Spleen (tissue), 11 donors: Measurements from ENCODE around the gene GTPBP1. TPM values are rescaled to one million over a fixed set of nuclear protein-coding genes. Genes with fewer than 3 reads are reported as not detected.

ENCODE experiments used
- DNase-seq: peaks from one replicate; pipeline ENCODE4 v3.0.0-alpha.2; 2020
- H3K27ac ChIP-seq, 8 donors: fragments of 200-600 bp; sonication (generic) in 7 of 8; 1 replicate in 4 of 8; 2 replicates in 4 of 8; pipeline versions ENCODE4 v1.5.0 to v1.8.0; 2016 to 2021; ENCODE audit warnings: inconsistent platforms in 4 of 8, mild to moderate bottlenecking in 4 of 8, moderate library complexity in 1 of 8
- H3K27me3 ChIP-seq, 7 donors: fragments of 200-600 bp; sonication (generic) in 6 of 7; replicated peaks in 1 of 7; 1 replicate in 4 of 7; 2 replicates in 3 of 7; pipeline versions ENCODE4 v1.5.0 to v1.8.0; 2016 to 2021; ENCODE audit warnings: inconsistent platforms in 3 of 7, mild to moderate bottlenecking in 1 of 7
- H3K36me3 ChIP-seq, 6 donors: fragments of 200-600 bp; sonication (generic) in 5 of 6; 1 replicate in 4 of 6; 2 replicates in 2 of 6; pipeline versions ENCODE4 v1.5.0 to v1.8.0; 2016 to 2021; ENCODE audit warnings: inconsistent platforms in 2 of 6
- H3K4me1 ChIP-seq, 6 donors: fragments of 200-600 bp; sonication (generic) in 5 of 6; 1 replicate in 3 of 6; 2 replicates in 3 of 6; pipeline versions ENCODE4 v1.5.0 to v1.8.0; 2016 to 2021; ENCODE audit warnings: inconsistent platforms in 3 of 6
- H3K4me3 ChIP-seq, 8 donors: fragments of 200-600 bp; sonication (generic) in 7 of 8; 1 replicate in 4 of 8; 2 replicates in 4 of 8; pipeline versions ENCODE4 v1.5.0 to v1.8.0; 2016 to 2021; ENCODE audit warnings: inconsistent platforms in 4 of 8, mild to moderate bottlenecking in 4 of 8, moderate library complexity in 2 of 8
- H3K9me3 ChIP-seq, 8 donors: fragments of 200-600 bp; sonication (generic) in 7 of 8; 1 replicate in 4 of 8; 2 replicates in 4 of 8; pipeline versions ENCODE4 v1.5.0 to v1.8.0; 2016 to 2021; ENCODE audit warnings: inconsistent platforms in 4 of 8
- CTCF ChIP-seq, 11 experiments: fragments of 200-600 bp in 7 of 11; fragments of 450-650 bp in 4 of 11; sonication (generic) in 4 of 11; IDR thresholded peaks in 8 of 11; conservative IDR thresholded peaks in 3 of 11; 1 replicate in 7 of 11; 2 replicates in 4 of 11; pipeline versions ENCODE4 v1.4.0 to v1.8.0; 2016 to 2021; ENCODE audit warnings: antibody characterized with exemption in 11 of 11, inconsistent platforms in 4 of 11, mild to moderate bottlenecking in 1 of 11
- POLR2A ChIP-seq, 3 donors: fragments of 450-650 bp; IDR thresholded peaks; one replicate each; pipeline ENCODE4 v1.5.1; 2017; ENCODE audit warnings: antibody characterized with exemption in 3 of 3, mild to moderate bottlenecking in 1 of 3
- POLR2AphosphoS5 ChIP-seq, 3 donors: sonication (generic); formaldehyde crosslinking; IDR thresholded peaks; one replicate each; pipeline ENCODE4 v1.5.1; 2017; ENCODE audit warnings: antibody characterized with exemption in 3 of 3
- WGBS, 5 donors: extraction: QIAGEN DNeasy Blood & Tissue Kit in 3 of 5; methylation state at CpG; one replicate each; pipeline versions ENCODE4 v1.1.5 to v1.1.7; 2013 to 2018; 5-methylcytosine and 5-hydroxymethylcytosine counted together
- intact Hi-C: fragments of 100-400 bp; cut with DNase I; formaldehyde crosslinking; loops from one replicate; pipeline ENCODE4 v1.15.0; 2023; ENCODE audit warnings: low total_unique reads
- polyA plus RNA-seq, 3 donors: library from polyadenylated mRNA; stranded (reverse); fragments of 200-250 nt; gene quantifications; one replicate each; pipeline ENCODE4 v1.2.1, GENCODE V29; 2013
- total RNA-seq, 7 donors: library from RNA; depleted of rRNA in 3 of 7; stranded (reverse); fragments of >200 nt in 3 of 7; fragmentation: NEBNext Ultra II Directional in 4 of 7; extraction: Animal tissue kit (Norgen Biotek cat#: 25700) in 4 of 7; gene quantifications; one replicate each; pipeline versions ENCODE4 v1.1.0 to v1.2.1, GENCODE V29; 2016 to 2021
- donor health status: healthy with polysubstance abuse.
- donor health status: DM: no; HTN: no; CAD: no; lungs with moderate emphysema.
- donor health status: DM: no; HTN: no; CAD: no.
- donor health status: Bipolar disorder and iron deficiency.
- donor health status: healthy.
- donor health status: DM: no; HTN: no; CAD: no.
- donor health status: DM: yes; HTN: yes; CAD: no.

Gene GTPBP1
- total and polyA plus RNA-seq, 10 donors = 9.7 to 134 (median 91.3) TPM

DNA sequence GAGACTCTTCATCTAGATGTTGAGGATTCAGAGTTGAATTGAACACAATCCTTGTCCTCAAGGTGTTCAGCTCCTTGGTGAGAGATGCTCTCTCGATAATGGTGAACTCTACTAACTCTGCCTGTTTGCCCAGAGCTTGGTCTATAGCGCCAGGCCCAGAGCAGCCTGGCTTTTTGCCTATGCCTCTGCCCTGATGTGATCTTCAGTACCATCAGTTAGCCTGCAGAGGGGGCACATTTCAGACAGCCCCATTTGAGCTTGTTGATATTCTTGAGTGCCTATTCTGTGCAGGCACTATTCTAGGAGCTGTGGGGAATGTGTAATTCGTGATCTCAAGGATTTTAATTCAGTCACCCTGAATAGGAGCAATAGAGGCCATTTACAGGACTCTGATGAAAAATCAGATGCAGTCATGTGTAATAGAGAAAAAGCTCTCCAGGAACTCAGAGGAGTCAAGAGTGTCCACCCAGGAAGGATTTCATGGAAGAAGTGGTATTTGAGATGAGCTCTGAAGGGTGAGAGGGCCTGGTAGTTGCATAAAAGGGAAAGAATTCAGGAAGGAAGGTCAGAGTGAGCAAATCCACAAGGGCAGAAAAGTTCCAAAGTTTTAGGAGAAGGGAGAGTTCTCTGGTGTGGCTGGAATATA lies 19.3 kb downstream of the GTPBP1 start:
- intact Hi-C loops = no loop called here
- TF ChIP-seq POLR2AphosphoS5 (IDR thresholded peaks at IDR 0.05) (no peak), CTCF (IDR thresholded peaks at IDR 0.05 in 8 of 11, conservative IDR thresholded peaks at IDR 0.05 in 3 of 11) (peak in 7 of 11 experiments; percentile 24 to 65 (median 42))
- 73 to 94% (median 80%) methylated on average over 3 of the region's 3 CpGs for WGBS, 5 donors
- Histone ChIP-seq H3K36me3 (peaks cover 3 to 100% (median 94%) of the 10 kb centered on the region in 6 donors), H3K4me1 (peaks cover 0 to 18% (median 3%) of the 10 kb centered on the region in 6 donors), H3K27ac (peak overlapping the region in 1 of 8 donors; percentile 7), H3K4me3 (no peak overlapping the region), H3K27me3 (no peaks in the 10 kb centered on the region), H3K9me3 (no peaks in the 10 kb centered on the region)
- DNase-seq = peak; percentile 58

DNA sequence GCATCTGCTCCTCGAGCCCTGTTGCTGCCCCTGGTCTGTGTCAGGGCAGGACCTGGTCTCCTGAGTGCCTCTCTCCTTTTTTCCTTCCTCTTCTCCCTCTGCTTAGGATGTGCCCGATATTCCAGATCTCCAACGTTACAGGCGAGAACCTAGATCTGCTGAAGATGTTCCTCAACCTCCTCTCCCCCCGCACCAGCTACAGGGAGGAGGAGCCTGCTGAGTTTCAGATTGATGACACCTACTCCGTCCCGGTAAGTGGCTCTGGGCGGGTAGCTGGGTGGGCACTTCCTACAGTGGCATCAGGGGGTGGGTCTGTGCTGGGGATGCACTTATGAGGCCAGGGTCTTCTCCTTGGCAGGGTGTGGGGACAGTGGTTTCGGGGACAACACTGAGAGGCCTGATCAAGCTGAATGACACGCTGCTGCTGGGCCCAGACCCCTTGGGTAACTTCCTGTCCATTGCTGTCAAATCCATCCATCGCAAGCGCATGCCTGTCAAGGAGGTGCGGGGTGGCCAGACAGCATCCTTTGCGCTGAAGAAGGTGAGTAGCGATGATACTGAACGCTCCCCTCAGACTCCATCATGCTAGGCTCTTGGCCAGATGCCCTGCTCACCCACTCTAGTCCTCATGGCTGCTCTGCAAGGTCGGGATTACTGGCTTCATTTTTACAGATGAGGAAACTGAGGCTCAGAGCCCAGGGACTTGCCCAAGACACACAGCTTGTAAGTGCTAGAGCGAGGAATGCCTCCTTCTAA lies 20.3 kb downstream of the GTPBP1 start:
- Histone ChIP-seq H3K4me1 (peaks cover 0 to 18% (median 3%) of the 10 kb centered on the region in 6 donors), H3K4me3 (no peak overlapping the region), H3K27ac (no peak overlapping the region), H3K27me3 (no peaks in the 10 kb centered on the region), H3K36me3 (peaks cover 3 to 100% (median 93%) of the 10 kb centered on the region in 6 donors), H3K9me3 (no peaks in the 10 kb centered on the region)
- TF ChIP-seq POLR2AphosphoS5 (IDR thresholded peaks at IDR 0.05) = peak in 1 of 3 donors; percentile 20
- TF ChIP-seq CTCF (IDR thresholded peaks at IDR 0.05 in 8 of 11, conservative IDR thresholded peaks at IDR 0.05 in 3 of 11) = no peak
- intact Hi-C loops = no loop called here
- peak; percentile 53 for DNase-seq
- WGBS, 5 donors = 88 to 96% (median 91%) methylated on average over 16 to 18 of the region's 18 CpGs

- WGBS, 5 donors = 92 to 97% (median 95%) methylated on average over 12 of the region's 12 CpGs
- peak; percentile 51 for DNase-seq
- H3K36me3 ChIP-seq = peaks cover 3 to 100% (median 98%) of the 10 kb centered on the region in 6 donors
- H3K4me3 ChIP-seq = no peak overlapping the region
- no peak overlapping the region for H3K27ac ChIP-seq
- intact Hi-C loops = no loop called here
- TF ChIP-seq POLR2AphosphoS5 (IDR thresholded peaks at IDR 0.05) (no peak), POLR2A (IDR thresholded peaks at IDR 0.05) (no peak), CTCF (IDR thresholded peaks at IDR 0.05 in 8 of 11, conservative IDR thresholded peaks at IDR 0.05 in 3 of 11) (no peak)
- no peaks in the 10 kb centered on the region for H3K27me3 ChIP-seq
- H3K9me3 ChIP-seq = no peaks in the 10 kb centered on the region
- peaks cover 0 to 27% (median 3%) of the 10 kb centered on the region in 6 donors for H3K4me1 ChIP-seq
Observed at GRCh38 chr22:38727123-38727522, 21.4 kb downstream of the GTPBP1 start.
